H1 (cell line): ENCODE results near the gene NECTIN1. TPM values are rescaled to one million over a fixed set of nuclear protein-coding genes. Genes with fewer than 3 reads are reported as not detected.
A peak's percentile ranks its signal among the peaks of the same experiment; 100 is the strongest.

Experiments
- ASH2L ChIP-seq: fragments of 200-600, 300-600 bp; sonication (generic); IDR thresholded peaks from one replicate; pipeline ENCODE4 v1.7.1; 2017; ENCODE audit warnings: low read length
- ATF2 ChIP-seq: IDR thresholded peaks from 2 replicates; pipeline ENCODE4 v1.6.1; 2012; ENCODE audit warnings: low read length, inconsistent platforms
- BRCA1 ChIP-seq: IDR thresholded peaks from 2 replicates; pipeline ENCODE4 v1.6.1; 2012; ENCODE audit warnings: low read depth, low read length, improper control_type of control experiment
- CBX8 ChIP-seq: fragments of 300-800, 300-1000 bp; sonication (generic); IDR thresholded peaks from 2 replicates; pipeline ENCODE4 v1.7.1; 2016; ENCODE audit warnings: low read depth, low read length, borderline replicate concordance
- CTCF ChIP-seq, 3 experiments: IDR thresholded peaks; 1 replicate in 2 of 3; 2 replicates in 1 of 3; pipeline versions ENCODE4 v1.5.1 to v1.6.1; 2011; ENCODE audit warnings: low read length in 3 of 3, mild to moderate bottlenecking in 3 of 3, inconsistent platforms in 2 of 3, low read depth in 1 of 3, moderate library complexity in 1 of 3; ENCODE audit not compliant: insufficient read depth in 1 of 3; ENCODE audit errors: control extremely low read depth in 1 of 3
- FOSL1 ChIP-seq: IDR thresholded peaks from 2 replicates; pipeline ENCODE4 v1.6.1; 2011; ENCODE audit warnings: mild to moderate bottlenecking, low read depth, low read length, moderate library complexity; ENCODE audit not compliant: insufficient read depth
- HDAC6 ChIP-seq: IDR thresholded peaks from one replicate; pipeline ENCODE4 v1.7.1; 2012; ENCODE audit warnings: low read depth, mild to moderate bottlenecking, inconsistent platforms, low read length, moderate library complexity
- JUN ChIP-seq: IDR thresholded peaks from 2 replicates; pipeline ENCODE4 v1.6.1; 2011; ENCODE audit warnings: low read depth, mild to moderate bottlenecking, improper control_type of control experiment, low read length
- KDM1A ChIP-seq: fragments of 200-600, 300-600 bp; sonication (generic); IDR thresholded peaks from 2 replicates; pipeline ENCODE4 v1.7.1; 2016; ENCODE audit warnings: mild to moderate bottlenecking, low read length, borderline replicate concordance
- KDM4A ChIP-seq: IDR thresholded peaks from one replicate; pipeline ENCODE4 v1.7.1; 2012; ENCODE audit warnings: low read depth, mild to moderate bottlenecking, moderate library complexity, low read length, inconsistent platforms; ENCODE audit not compliant: severe bottlenecking
- POLR2AphosphoS5 ChIP-seq: IDR thresholded peaks from 2 replicates; pipeline ENCODE4 v1.6.1; 2011; ENCODE audit warnings: low read depth, low read length
- POU5F1 ChIP-seq: IDR thresholded peaks from 2 replicates; pipeline ENCODE4 v1.6.1; 2011; ENCODE audit warnings: low read depth, mild to moderate bottlenecking, low read length, moderate library complexity
- RFX5 ChIP-seq: IDR thresholded peaks from 2 replicates; pipeline ENCODE4 v1.6.1; 2011; ENCODE audit warnings: low read depth, low read length, improper control_type of control experiment, borderline replicate concordance
- RNF2 ChIP-seq: fragments of 200-900, 300-1000 bp; sonication (generic); IDR thresholded peaks from 2 replicates; pipeline ENCODE4 v1.7.1; 2016; ENCODE audit warnings: borderline replicate concordance, low read depth, mild to moderate bottlenecking, antibody characterized with exemption, low read length; ENCODE audit not compliant: poor library complexity, severe bottlenecking; ENCODE audit errors: missing control alignments
- SIX5 ChIP-seq: IDR thresholded peaks from 2 replicates; pipeline ENCODE4 v1.6.1; 2011; ENCODE audit warnings: mild to moderate bottlenecking, low read depth, low read length
- SP1 ChIP-seq: IDR thresholded peaks from 2 replicates; pipeline ENCODE4 v1.6.1; 2011; ENCODE audit warnings: low read depth, low read length
- SRF ChIP-seq: IDR thresholded peaks from 2 replicates; pipeline ENCODE4 v1.6.1; 2011; ENCODE audit warnings: mild to moderate bottlenecking, low read depth, low read length, moderate library complexity
- TAF7 ChIP-seq: optimal IDR thresholded peaks from 2 replicates; pipeline ENCODE3; 2011; ENCODE audit warnings: low read depth, mild to moderate bottlenecking, inconsistent platforms, low read length, moderate library complexity, borderline replicate concordance
- TEAD4 ChIP-seq: IDR thresholded peaks from 2 replicates; pipeline ENCODE4 v1.6.1; 2012; ENCODE audit warnings: low read depth, low read length, inconsistent platforms, mixed read lengths
- polyA plus RNA-seq, 7 experiments: library from polyadenylated mRNA; depleted of rRNA in 3 of 7; stranded (reverse) in 5 of 7; unstranded in 2 of 7; fragments of >200 nt in 5 of 7; fragments of 200-250 nt in 2 of 7; gene quantifications; 1 replicate in 5 of 7; 2 replicates in 1 of 7; 4 replicates in 1 of 7; pipeline versions ENCODE4 v1.2.1 to v1.2.3, GENCODE V29; 2011 to 2013; ENCODE audit warnings: missing spikeins in 2 of 7, mixed read lengths in 2 of 7
- total RNA-seq: library from RNA; stranded (reverse); fragmentation: NEBNext Ultra II Directional; extraction: Animal tissue kit (Norgen Biotek cat#: 25700); gene quantifications from 2 replicates; pipeline ENCODE4 v1.2.1, GENCODE V29; 2021

NECTIN1 gene
- total and polyA plus RNA-seq, 2 of the 8 experiments (the other 6 are each of a cell fraction or from before 2014, with no cell fraction given), result 43.2 to 97.7 TPM

- TF ChIP-seq FOSL1 (no peak), JUN (no peak), ASH2L (no peak), TAF7 (peak; percentile 21), RNF2 (no peak), RFX5 (no peak), SP1 (peak; percentile 16; the same call in 1 of the 2 replicates), SRF (no peak), BRCA1 (no peak), POLR2AphosphoS5 (peak; percentile 66), KDM1A (no peak), POU5F1 (no peak), CTCF (IDR thresholded peaks at IDR 0.05; ENCODE audit: control extremely low read depth in 1 of 3, insufficient read depth in 1 of 3, low read depth in 1 of 3, low read length in 3 of 3) (peak; percentile 73 to 90 (median 88)), SIX5 (no peak), ATF2 (no peak), HDAC6 (no peak), KDM4A (no peak), CBX8 (no peak), TEAD4 (no peak)
These were observed at the start of gene NECTIN1 (continued) for GRCh38 chr11:119728651-119729580.
